ENCODE results near the gene IL23R. TPM values are rescaled to one million over a fixed set of nuclear protein-coding genes. Genes with fewer than 3 reads are reported as not detected.

The IL23R gene
- polyA plus RNA-seq, 1 experiment: not detected

DNA sequence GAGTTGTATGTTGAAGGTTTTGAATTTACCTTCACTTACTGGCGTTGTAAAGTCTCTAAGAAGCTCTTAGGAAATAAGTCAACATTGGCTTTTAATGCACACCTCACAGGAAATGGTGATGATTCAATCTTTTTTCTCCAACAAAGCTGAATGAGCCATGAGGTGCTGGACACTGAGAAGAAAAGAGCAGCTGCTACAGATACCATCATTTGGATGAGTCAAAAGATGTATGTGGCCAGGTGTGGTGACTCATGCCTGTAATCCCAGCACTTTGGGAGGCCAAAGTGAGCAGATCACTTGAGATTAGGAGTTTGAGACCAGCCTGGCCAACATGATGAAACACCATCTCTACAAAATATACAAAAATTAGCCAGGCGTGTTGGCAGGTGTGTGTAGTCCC, 3.3 kb upstream of the IL23R start:
- POLR2A ChIA-PET: no interaction called here

DNA sequence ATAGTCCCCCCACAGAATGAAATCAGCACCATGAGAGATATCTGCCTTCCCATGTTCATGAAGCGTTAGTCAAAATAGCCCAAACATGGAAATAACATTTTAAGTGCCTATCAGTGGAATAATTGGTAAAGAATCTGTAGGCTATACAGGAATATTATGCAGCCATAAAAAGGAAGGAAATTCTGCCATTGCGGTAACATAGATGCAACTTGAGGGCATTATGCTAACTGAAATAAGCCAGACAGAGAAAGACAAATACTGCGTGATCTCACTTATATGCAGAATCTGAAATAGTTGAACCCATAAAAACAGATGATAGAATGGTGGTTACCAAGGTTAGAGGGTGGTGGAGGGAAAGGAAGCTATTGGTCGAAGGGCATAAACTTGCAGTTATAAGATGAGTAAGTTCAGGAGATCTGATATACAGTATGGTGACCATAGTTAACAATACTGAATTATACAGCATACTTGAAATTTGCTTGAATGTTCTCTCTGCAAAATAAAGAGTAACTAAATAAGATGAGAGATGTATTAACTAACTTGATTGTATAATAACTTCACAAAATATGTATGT, 699 bp upstream of the IL23R start:
- TF ChIP-seq, protein P1, sequence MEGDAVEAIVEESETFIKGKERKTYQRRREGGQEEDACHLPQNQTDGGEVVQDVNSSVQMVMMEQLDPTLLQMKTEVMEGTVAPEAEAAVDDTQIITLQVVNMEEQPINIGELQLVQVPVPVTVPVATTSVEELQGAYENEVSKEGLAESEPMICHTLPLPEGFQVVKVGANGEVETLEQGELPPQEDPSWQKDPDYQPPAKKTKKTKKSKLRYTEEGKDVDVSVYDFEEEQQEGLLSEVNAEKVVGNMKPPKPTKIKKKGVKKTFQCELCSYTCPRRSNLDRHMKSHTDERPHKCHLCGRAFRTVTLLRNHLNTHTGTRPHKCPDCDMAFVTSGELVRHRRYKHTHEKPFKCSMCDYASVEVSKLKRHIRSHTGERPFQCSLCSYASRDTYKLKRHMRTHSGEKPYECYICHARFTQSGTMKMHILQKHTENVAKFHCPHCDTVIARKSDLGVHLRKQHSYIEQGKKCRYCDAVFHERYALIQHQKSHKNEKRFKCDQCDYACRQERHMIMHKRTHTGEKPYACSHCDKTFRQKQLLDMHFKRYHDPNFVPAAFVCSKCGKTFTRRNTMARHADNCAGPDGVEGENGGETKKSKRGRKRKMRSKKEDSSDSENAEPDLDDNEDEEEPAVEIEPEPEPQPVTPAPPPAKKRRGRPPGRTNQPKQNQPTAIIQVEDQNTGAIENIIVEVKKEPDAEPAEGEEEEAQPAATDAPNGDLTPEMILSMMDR (IDR thresholded peaks at IDR 0.05; ENCODE audit: low read depth, low read length): no peak
- ChIA-PET CTCF (interaction anchor here (0.6 to 5.4 kb wide), 2 partner anchors 47 to 241 kb away, joined by 3 to 24 read pairs; partner anchors contain the start of genes DNAI4 and MIER1), POLR2A (no interaction called here)
- DNase-seq (ENCODE audit: low read depth, low spot score): no peak
- H3K4me3 ChIP-seq (ENCODE audit: low read depth, low read length): no peak overlapping the region
- H3K27me3 ChIP-seq (ENCODE audit: control insufficient read depth, insufficient read depth, low read length): peaks cover 3% of the 10 kb centered on the region
- no peaks in the 10 kb centered on the region for H3K9me3 ChIP-seq (ENCODE audit: control insufficient read depth, insufficient read depth, low read length)
- H3K27ac ChIP-seq (ENCODE audit: low read depth, low read length): no peak overlapping the region

More for the DNA sequence above, 3.3 kb upstream of the IL23R start:
- no peak for DNase-seq (ENCODE audit: low read depth, low spot score)
- Histone ChIP-seq H3K4me3 (ENCODE audit: low read depth, low read length) (no peak overlapping the region), H3K27ac (ENCODE audit: low read depth, low read length) (no peak overlapping the region), H3K9me3 (ENCODE audit: control insufficient read depth, insufficient read depth, low read length) (no peaks in the 10 kb centered on the region), H3K27me3 (ENCODE audit: control insufficient read depth, insufficient read depth, low read length) (peaks cover 2% of the 10 kb centered on the region)
- TF ChIP-seq, protein P1 (IDR thresholded peaks at IDR 0.05; ENCODE audit: low read depth, low read length): no peak
- CTCF ChIA-PET: interaction anchor here (1.5 to 3.1 kb wide), 2 partner anchors 14 to 49 kb away, joined by 4 to 20 read pairs; no protein-coding TSS in a partner anchor

DNA sequence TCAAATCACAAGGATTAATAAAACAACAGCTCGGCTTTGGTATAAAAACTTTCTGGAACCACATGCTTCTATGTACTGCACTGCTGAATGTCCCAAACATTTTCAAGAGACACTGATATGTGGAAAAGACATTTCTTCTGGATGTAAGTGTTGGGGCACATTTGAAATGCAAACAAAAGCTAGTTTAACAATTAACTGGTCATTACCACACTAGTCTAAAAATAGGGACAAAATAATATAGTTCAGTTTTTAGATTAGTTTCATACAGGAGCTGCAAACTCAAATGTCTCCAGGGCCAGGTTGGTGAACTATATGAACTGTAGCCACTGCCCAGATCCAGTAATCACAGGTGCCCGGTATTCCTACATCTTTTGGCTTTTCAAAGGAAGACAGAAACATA, 3.2 kb downstream of the IL23R start:
- no peak overlapping the region for H3K4me3 ChIP-seq (ENCODE audit: low read depth, low read length)
- ChIA-PET CTCF (interaction anchor here (1.4 kb wide), 1 partner anchor 44 kb away, joined by 4 read pairs; no protein-coding TSS in a partner anchor), POLR2A (no interaction called here)
- H3K9me3 ChIP-seq (ENCODE audit: control insufficient read depth, insufficient read depth, low read length): no peaks in the 10 kb centered on the region
- TF ChIP-seq, protein P1 (IDR thresholded peaks at IDR 0.05; ENCODE audit: low read depth, low read length): no peak
- no peak for DNase-seq (ENCODE audit: low read depth, low spot score)
- no peak overlapping the region for H3K27ac ChIP-seq (ENCODE audit: low read depth, low read length)
- H3K27me3 ChIP-seq (ENCODE audit: control insufficient read depth, insufficient read depth, low read length): peaks cover 8% of the 10 kb centered on the region

DNA sequence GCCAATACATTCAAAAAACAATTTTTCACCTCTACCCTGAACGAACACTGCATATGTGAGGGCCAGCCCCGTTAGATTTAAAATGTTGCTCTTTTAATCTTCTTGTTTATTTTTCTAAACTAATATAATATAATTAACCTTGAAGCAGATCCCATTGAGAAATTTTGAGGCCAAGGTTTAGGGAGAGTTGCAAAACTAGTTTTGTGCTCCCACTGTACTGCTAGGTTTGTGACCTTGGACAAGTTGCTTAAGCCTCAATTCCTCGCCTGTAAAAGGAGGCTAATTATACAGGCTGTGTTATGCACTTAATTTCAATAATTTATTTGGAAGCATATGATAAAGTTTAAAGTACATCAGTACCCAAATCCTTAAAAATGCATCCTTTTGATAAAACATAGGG, 3.7 kb downstream of the IL23R start:
- ChIA-PET CTCF (interaction anchor here (1.4 kb wide), 1 partner anchor 43 kb away, joined by 4 read pairs; no protein-coding TSS in a partner anchor), POLR2A (no interaction called here)
- Histone ChIP-seq H3K27me3 (ENCODE audit: control insufficient read depth, insufficient read depth, low read length) (peaks cover 8% of the 10 kb centered on the region), H3K27ac (ENCODE audit: low read depth, low read length) (no peak overlapping the region), H3K9me3 (ENCODE audit: control insufficient read depth, insufficient read depth, low read length) (no peaks in the 10 kb centered on the region), H3K4me3 (ENCODE audit: low read depth, low read length) (no peak overlapping the region)
- no peak for DNase-seq (ENCODE audit: low read depth, low spot score)
- TF ChIP-seq, protein P1 (IDR thresholded peaks at IDR 0.05; ENCODE audit: low read depth, low read length): no peak

DNA sequence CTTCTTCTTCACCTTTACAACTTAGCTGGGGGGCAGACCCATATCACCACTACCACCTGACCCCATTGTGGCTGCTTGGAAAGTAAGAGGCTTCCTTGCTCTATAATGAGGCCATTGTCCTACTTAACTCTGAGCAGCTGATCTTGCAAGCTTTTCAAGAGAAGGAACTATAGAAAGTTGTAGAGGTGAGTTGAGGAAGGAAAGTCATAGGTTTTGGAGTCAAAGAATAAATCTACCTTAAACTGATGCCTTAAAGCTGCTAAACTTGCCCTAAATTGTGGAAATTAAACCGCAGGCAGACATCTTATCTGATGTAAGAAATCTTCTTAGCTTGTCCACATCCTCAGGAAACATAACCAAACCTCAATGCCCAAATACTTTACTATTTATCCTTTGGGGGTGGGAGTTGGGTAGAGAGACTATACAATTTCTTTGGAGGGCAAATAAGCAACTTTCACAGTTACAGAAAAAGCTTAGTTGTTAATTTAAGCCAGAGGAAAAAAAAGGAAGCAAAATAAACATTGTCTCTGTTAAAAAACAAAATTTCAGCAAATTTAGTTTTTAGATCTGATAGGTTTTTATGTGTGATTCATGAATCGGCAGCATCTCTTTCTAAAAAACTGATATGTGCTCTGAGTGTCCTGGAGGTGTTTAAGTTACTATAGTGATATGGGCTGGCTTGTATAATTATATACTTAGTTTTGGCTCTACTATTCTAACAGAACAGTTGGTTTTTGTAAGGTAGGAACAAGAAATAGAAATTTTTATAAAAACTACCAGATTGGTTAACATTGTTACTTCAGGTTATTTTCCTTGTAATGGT, 4.7 kb downstream of the IL23R start:
- ChIA-PET CTCF (interaction anchor here (1.1 to 1.4 kb wide), 2 partner anchors 22 to 42 kb away, joined by 3 to 4 read pairs; no protein-coding TSS in a partner anchor), POLR2A (no interaction called here)
- H3K4me3 ChIP-seq (ENCODE audit: low read depth, low read length): no peak overlapping the region
- no peak overlapping the region for H3K27ac ChIP-seq (ENCODE audit: low read depth, low read length)
- DNase-seq (ENCODE audit: low read depth, low spot score): no peak
- H3K27me3 ChIP-seq (ENCODE audit: control insufficient read depth, insufficient read depth, low read length): peaks cover 8% of the 10 kb centered on the region
- no peaks in the 10 kb centered on the region for H3K9me3 ChIP-seq (ENCODE audit: control insufficient read depth, insufficient read depth, low read length)
- TF ChIP-seq, protein P1 (IDR thresholded peaks at IDR 0.05; ENCODE audit: low read depth, low read length): no peak
